ENCODE measurements around the gene GPR78. TPM values are rescaled to one million over a fixed set of nuclear protein-coding genes. Genes with fewer than 3 reads are reported as not detected.

The GPR78 gene
- not detected in 2 replicates for polyA plus RNA-seq (2014; cell fraction: cytosol; rRNA removed)
- 0.03 TPM in 1 of 2 replicates, not detected in the other for polyA plus RNA-seq (2014; cell fraction: nucleus; rRNA removed)

- no peak for DNase-seq (ENCODE audit: low spot score)
These were observed at the start of gene GPR78 for GRCh38 chr4:8580321-8581093. GPR78 (plus strand) TSS chr4:8580392; CDS start chr4:8580983, 591 bp downstream.

GRCh38 chr4:8532245-8532781, 47.9 kb upstream of the GPR78 start:
- no peak for DNase-seq (ENCODE audit: low spot score)

DNA sequence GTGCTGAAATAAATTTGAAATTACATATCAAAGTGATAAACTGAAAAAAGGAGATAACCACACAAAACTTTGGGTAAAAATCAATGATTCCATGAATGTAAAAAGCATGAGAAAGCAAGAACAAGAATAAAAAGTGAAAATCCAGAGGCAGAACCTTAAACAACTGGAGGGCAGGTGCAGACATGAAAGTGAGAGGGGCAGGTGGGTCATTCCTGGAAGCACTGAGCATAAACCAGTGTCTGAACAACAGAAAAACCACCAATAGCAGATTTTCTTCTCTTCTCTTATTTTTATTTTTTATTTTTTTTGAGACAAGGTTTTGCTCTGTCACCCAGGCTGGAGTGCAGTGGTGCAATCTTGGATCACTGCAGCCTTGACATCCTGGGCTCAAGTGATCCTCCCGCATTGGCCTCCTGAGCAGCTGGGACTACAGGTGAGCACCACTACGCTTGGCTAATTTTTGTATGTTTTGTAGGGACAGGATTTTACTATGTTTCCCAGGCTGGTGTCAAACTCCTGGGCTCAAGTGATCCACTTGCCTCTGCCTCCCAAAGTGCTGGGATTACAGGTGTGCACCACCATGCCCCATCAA, 46.8 kb upstream of the GPR78 start:
- no peak for DNase-seq (ENCODE audit: low spot score)

DNA sequence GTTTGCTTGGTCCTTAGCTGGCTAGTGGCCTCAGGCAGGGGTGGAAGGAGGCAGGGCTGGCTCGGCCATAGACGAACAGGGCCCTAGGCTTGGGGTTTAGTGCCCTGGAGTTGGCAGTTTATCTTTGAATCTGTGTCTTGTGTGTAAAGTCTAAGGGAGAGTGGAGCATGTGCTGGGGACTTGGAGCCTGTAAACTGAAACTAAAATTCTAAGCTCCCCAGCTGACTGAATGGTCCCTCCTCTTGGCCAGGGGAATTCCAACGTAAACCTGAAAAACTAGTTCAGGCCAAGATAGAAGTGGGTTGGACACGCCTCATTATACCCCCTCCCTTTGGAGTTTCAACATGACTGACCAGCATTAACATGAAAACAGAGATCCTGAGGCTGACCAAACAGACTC, 46.1 kb upstream of the GPR78 start:
- DNase-seq (ENCODE audit: low spot score), result no peak

GRCh38 chr4:8534611-8535010, 45.6 kb upstream of the GPR78 start:
- no peak for DNase-seq (ENCODE audit: low spot score)

- no peak for DNase-seq (ENCODE audit: low spot score)
These were observed 43.7 kb upstream of the GPR78 start for GRCh38 chr4:8536467-8536866.

DNA sequence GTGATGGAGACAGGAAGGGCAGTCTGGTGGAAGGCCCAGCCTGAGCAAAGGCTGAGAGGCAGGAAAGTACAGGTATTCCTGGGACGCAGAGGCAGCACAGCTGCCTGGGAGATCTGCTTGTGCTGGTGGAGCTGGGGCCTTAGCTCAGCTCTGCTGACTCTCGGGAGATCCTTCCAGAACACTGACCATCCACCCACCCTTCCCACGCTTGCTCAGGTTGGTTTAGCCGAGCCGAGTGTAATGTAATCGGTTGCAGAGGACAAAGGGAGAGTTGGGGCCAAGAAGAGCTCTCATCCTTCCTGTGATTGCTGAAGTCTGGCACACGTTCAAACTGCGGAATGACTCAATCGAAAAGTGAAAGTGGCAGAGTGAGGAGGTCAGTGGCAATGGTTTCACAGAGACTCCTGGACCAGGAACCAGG, 43.1 kb upstream of the GPR78 start:
- no peak for DNase-seq (ENCODE audit: low spot score)

DNA sequence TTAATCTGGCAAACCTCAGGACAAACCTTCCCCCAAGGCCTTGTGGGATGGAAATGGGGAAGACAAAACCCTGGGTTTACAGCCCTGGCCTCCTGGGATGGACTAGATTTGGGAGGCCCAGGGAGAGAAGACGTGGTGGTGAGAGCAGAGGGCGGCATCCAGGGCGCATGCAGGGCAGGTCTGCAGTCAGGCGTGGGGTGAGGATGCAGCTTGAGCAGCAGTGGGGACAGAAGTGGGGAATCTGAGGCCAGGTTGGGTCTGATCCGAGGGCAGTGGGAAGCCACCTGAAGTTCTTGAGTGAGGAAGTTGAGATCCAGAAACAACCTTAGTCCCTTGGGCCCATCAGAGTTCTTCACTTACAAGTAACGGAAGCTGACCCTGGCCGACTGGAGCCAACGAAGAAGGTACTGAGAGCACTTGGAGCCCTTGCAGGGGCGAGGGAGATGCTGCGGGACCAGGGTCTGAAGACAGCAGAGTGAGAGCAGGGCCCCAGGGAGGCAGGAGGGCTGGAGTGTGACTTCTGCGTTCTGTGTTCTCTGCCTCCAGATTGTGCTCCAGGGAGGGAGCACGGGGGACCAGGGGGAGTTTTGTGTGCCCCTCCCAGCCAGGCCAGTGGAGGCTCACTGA, 42.0 kb upstream of the GPR78 start:
- no peak for DNase-seq (ENCODE audit: low spot score)

- no peak for DNase-seq (ENCODE audit: low spot score)
These were observed 41.3 kb upstream of the GPR78 start for GRCh38 chr4:8538703-8539567.

- DNase-seq (ENCODE audit: low spot score), result no peak
These were observed 40.5 kb upstream of the GPR78 start for GRCh38 chr4:8539661-8540060.

- DNase-seq (ENCODE audit: low spot score), result no peak
These were observed 40.1 kb upstream of the GPR78 start for GRCh38 chr4:8540072-8540471.

DNA sequence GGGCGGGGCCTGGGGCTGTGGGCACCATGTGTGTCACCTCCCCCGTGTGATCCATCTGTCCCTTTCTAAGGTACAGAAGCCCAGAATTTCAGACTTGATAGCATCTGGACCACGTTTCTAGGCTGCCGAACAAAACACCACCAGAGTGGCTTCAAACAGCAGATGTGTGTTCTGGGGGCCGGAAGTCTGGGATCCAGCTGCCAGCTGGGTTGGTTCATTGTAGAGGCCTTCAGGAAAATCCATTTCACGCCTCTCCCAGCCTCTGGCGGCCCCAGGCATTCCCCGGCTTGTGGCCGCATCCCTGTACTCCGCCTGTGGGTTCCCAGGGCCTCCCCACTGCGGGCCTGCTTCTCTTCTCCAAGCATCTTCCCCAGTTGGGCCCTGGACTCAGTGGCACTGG, 39.6 kb upstream of the GPR78 start:
- no peak for DNase-seq (ENCODE audit: low spot score)

- no peak for DNase-seq (ENCODE audit: low spot score)
These were observed 39.2 kb upstream of the GPR78 start for GRCh38 chr4:8540991-8541390.

GRCh38 chr4:8541981-8542715, 38.0 kb upstream of the GPR78 start:
- DNase-seq (ENCODE audit: low spot score), result no peak

DNA sequence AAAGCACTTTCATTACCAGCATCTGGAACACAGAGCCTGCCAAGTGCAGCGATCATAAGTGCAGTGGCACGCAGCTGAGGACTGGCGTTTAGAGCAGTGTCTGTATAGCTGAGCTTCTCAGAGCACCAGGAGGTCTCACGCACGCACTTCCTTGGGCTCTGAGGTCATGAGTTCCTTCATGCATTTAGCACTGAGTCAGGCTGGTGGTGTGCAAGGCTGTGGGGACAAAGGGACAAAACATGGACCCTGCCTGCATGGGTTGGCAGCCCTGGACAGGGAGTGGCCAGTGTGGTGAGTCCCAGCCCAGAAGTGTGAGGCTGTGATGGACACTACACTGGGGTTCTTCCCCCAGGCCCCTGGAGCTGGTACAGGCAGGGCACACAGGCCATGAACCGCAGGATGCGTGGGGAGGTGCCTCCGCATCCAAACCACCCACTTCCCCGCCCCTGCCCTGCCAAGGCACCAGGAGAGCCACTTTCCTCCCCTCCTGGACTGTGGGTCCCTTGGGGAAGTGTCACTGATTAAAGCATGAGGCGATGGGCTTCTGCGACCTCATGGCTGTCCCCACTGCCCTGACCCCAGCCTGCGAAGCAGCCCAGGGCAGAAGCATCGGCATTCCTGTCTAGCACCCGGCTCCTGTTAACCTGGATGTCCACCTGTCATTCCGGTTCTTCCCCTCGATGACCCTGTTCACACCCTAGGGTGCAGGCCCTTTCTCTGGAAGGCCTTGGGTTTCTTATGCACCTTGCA, 37.2 kb upstream of the GPR78 start:
- DNase-seq (ENCODE audit: low spot score), result no peak

GRCh38 chr4:8543623-8544022, 36.6 kb upstream of the GPR78 start:
- DNase-seq (ENCODE audit: low spot score), result no peak

DNA sequence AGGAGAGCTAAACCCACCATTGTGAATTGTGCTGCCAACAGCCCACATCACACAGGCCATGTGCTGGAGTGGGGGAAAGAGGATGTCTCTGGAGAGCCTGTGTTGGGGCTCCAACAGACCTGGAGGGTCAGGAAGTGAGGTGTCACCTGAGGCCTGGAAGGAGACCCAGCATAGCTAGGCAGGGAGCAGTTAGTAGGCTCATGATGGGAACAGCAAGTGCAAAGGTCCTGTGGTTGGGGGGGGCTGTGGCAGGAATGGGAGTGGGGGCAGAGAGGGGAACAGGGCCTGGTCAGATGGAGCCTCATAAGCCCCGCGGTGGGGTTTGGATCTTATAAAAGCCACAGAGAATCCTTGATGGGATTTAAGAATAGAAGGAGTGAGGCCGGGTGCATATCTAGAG, 35.9 kb upstream of the GPR78 start:
- DNase-seq (ENCODE audit: low spot score), result no peak

DNA sequence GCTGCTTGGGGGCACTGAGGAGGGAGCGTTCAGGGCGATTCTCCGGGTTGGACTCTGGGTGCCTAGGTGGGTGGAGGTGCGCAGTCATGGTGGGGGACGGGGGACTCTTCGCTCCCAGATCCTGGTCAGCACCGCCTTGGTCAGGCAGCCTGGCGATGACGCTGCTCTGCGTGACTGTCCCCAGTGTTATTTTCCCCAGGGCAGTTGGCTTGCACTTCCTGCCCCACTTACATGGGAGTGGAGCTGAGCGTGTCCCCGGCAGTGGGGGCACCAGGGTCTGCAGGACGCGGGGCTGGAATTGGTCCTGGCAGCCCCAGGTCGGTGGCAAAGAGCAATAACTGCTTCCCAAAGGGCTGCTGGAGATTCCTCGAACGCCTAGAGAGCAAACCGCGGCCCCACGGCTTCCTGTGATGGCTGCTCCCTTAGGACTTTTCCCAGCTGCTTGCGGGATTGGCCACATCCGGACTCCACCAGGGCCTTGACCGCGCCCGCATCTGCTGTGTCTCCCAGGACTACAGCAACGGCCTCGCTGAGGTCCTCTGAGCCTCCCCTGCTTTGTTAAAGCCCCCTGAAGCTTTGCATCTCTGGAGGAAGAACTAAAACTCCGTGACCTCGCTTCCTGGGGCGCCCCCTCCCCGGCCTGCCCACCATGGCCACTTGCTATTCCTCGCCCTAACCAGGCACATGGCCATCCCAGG, 35.3 kb upstream of the GPR78 start:
- DNase-seq (ENCODE audit: low spot score), result no peak

GRCh38 chr4:8545439-8545765, 34.8 kb upstream of the GPR78 start:
- DNase-seq (ENCODE audit: low spot score), result no peak

DNA sequence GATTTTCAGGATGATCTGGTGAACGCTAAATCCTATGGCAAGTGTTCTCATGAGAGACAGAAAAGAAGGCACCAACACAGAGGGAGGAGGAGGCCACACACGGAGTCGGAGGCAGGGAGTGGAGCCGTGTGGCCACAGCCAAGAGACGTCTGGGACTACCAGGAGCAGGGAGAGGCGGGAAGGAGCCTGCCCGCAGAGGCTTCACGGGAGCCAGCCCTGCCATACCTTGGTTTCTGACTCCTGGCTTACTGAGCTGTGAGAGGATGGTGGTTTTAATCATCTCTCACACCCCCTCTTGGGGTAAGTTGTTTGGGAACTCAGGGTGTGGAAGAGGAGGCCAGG, 33.5 kb upstream of the GPR78 start:
- no peak for DNase-seq (ENCODE audit: low spot score)

Data from SK-N-DZ (cell line).